GM19324 (cell line): Measurements from ENCODE around the gene BICDL2.
A peak's percentile ranks its signal among the peaks of the same experiment; 100 is the strongest.

Experiments
- ATAC-seq: cut with Tn5 transposase; IDR thresholded peaks from one replicate; pipeline ENCODE4 v1.9.1; 2021; ENCODE audit warnings: mild to moderate bottlenecking, moderate library complexity; ENCODE audit not compliant: unreplicated experiment, low FRiP score

BICDL2 gene

DNA sequence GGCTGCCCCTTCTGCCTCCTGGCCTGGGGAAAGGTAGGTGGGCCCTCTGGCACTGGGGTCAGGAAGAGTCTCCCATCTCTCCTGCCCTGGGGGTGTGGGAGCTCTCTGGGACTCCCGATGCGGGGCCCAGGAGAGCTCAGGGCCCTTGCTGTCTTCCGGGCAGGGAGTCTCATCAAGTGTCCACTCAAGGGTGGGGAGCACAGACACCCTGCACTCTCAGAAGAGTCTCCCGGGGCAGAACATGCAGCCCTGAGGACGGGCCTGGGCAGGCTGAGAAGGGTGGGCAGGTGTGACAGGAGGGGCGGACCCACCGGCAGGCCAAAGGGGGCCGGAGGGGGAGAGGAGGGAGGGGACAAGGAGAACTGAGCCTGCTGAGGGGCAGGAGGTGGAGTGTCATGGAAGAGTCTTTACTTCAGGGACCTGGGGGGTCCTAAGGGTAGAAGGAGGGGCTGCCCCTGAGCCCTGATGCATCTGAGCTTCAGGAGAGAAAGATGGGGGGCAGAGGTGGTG, 48.1 kb downstream of the BICDL2 start:
- ATAC-seq = no peak

DNA sequence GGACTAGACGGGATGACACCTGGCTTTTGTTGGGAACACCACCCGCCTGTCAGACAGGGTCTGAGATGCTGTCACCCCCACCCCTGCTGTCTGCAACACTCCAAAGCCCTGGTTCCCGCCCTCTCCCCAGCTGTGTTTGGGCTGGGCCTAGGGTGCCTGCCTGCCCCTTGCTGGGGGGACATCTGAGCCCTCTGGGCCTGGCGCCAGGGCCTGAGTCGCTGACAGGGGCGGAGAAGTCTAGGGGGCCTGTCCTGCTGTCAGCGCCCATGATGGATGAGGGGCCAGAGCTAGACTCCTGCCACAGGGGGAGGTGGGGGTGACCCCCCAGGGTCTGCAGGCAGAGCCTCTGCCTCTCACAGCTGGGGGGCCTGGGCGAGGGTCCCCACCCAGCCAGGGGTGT, 48.9 kb downstream of the BICDL2 start:
- ATAC-seq = no peak

DNA sequence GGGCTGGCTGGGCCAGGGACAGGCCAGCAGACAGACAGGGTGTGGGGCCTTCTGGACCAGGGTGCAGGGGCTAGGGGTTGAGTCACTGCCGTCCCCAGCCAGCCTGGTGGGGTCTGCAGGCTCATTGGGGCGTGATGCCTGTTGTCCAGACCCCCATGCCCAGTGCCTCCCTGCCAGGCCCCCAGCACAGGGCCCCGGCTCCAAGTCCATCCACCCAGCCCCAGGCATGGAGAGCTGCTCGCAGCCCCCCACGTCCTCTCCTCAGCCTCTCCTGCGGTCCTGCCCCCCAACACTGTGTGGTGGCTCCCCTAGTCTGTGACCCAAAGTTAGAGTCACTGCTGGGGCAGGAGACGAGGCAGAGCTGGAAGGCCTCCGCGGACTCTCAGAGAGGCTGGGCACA, 49.5 kb downstream of the BICDL2 start:
- ATAC-seq = no peak

DNA sequence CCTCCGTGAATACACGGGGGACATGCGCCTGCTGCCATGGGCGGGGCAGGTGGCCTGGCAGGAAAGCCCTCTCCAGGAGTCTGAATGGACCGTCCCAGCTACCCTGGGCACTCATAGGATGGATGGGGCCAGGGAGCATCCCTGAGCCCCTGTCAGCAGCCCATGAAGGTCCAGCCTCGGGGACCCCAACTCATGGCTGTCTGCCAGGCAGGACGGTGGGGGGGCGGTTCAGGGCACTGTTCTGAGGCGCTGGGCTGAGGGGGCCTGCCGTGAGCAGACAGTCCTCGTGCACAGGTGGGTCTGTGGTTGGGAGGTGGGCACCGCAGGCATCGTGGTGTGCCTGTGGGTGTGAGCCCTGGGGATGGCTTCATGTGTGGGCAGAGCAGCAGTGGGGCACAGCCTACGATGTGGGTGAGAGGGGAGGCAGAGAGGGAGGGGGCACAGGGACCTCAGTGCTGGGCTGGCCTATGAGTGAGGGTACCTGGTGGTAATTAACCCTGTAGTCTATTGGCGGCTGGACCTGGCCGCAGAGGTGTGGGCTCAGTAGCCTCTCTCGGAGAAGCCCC, 50.0 kb downstream of the BICDL2 start:
- ATAC-seq = no peak

DNA sequence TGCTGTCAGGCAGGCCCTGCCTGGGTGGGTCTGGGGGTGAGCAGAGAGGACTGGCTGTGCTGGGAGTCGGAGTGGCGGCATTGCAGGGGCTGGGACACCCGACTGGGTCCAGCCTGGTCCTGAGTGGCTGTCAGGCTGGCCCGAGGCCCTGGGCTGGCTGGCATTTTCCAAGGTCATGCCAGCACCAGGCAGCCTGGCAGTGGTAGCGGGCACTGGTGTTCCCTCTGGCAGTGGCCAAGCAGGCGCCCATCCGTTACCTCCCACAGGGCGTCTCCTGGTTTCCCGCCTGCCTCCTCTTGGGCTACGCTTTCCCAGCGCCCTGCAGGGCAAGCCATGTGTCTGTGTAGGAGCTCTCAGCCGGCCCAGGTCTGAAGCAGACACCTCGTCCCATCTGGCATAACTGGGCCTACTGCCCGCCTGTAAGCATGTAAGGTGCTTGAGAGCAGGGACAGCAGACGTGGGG, 50.8 kb downstream of the BICDL2 start:
- ATAC-seq = no peak

DNA sequence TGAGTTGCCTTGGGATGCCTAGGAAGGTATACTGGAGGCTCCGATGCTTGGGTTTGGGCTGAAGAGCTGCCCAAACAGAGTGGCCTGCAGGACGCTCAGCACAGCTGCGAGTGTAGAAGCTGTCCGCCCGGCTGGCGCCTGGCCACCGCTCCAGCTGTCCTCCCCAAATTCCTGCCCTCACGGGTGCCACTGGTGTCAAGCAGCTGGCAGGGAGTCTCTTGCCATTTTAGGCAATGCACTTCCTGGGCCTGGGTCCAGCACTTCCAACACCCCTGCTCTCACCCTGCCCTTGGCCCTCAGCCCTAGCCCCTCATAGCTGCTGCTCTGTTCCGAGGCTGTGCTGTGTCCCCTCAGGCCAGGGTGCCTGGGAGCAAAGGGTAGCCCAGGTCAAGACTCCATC, 51.3 kb downstream of the BICDL2 start:
- no peak for ATAC-seq

DNA sequence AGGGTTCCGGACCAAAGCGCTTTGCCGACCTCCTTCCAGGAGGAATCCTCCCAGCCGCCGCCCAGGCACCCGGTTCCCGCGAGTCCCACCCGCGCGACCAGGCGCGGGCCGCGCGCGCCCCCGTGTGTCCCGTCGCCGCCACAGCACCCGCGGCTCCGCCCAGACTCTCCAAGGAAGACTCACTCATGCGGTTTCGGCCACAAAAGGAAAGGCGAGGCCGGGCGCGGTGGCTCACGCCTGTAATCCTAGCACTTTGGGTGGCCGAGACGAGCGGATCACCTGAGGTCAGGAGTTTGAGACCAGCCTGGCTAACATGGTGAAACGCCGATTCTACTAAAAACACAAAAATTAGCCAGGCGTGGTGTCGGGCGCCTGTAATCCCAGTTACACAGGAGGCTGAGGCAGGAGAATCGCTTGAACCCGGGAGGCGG, 53.0 kb downstream of the BICDL2 start:
- no peak for ATAC-seq

DNA sequence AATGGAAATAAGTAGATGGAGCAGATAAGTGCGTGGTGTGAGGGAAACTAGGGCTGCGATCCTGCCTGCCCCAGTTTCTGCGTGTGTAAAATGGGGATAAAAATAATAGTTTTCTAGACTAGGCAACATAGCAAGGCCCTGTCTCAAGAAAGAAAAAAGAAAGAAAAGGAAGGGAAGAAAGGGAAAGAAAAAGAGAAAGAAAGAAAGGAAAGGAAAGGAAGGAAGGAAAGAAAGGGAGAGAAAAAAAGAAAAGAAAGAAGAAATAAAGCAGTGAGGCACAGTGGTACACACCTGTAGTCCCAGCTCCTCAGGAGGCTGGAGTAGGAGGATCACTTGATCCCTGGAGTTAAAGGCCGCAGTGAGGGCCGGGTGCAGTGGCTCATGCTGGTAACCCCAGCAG, 54.3 kb downstream of the BICDL2 start:
- ATAC-seq = no peak

DNA sequence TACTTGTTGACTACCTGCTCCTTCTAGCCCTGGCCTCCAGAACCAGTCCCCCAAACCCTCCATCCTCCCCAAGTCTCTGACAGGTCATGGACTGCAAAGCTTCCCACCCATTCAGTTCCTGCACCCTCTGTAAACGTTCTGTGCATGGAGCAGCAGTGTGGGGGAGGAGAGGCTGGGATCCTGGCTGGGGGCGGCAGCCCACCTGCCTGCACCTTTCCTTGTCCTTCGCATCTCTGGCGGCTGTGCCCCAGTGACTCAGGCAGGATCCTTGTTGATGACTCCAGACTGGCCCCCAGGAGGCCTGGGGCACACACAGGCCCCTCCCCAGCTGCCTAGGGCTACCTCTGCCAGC, 54.9 kb downstream of the BICDL2 start:
- ATAC-seq = no peak

DNA sequence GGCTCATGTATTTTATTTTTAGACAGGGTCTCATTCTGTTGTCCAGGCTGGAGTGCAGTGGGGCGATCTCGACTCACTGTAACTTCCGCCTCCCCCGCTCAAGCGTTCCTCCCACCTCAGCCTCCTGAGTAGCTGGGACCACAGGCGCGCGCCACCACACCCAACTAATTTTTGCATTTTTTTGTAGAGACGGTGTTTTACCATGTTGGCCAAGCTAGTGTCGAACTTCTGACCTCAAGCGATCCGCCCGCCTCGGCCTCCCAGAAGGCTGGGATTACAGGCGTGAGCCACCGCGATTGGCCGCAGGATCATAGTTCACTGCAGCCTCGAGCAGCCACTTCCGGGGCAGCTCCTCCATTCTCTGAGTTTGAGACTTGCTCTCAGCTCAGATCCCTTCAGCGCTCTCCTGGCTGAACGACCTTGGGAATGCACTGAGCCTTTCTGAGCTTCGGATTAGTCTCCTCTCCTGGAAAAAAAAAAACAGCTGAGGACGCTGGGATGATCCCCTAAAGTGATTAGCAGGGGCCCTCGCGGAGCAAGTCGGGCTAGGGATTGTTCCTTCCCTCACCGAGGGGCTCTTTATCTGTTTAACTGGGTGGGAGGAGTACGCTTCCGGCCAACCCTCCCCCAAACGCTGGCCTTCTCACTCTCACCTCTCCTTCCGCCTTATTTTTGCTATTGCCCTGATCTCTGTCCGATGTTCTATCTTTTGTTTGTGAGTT, 55.4 kb downstream of the BICDL2 start:
- ATAC-seq = no peak

DNA sequence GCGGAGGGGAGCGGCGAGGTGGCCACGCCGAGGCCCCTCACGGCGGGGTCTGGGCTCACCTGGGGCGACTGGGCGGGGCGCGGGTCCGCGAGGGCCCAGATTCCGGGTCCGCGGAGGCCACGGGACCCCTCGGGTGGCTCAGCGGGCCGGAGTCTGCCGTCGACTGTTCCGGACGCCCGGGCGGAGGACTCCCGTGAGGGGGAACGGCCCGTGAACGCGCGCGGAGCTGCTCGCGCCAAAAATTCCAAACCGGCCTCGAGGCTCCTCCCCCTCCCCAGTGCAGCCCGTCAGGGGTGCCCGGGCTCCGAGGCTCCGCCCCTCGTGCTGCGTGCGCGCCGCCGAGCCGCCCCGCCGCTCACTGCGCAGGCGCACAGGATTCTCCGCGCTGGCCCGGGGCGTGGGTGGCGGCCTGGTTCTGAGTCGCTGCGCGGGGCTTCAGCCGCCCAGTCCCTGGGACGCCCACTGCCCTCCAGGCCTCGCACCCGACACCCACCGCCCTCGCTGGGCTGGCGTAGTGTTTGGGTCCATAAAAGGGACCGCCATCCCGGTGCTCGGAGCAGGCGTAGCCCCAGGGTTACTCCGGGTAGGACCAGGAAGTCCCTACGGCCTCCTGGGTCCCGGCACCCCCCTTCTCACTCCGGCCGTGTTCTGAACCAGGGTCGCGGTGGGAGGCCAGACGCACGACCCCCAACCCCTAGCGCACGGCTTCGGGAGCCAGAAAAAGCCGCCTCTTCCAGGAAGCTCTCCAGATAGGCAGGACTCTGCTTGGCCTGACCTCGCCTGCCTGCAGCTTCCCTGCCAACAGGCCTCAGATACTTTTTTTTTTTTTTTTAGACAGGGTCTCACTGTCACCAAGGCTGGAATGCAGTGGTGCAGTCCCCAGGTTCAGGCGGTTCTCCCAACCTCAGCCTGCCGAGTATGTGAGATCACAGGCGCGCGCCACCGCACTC, 56.2 kb downstream of the BICDL2 start, which contains the start of gene PKMYT1:
PKMYT1 (minus strand) TSS at position 220 of the 950 bp plus-strand sequence. CDS start 789 bp downstream, outside the sequence.
- peak; percentile 87 for ATAC-seq

DNA sequence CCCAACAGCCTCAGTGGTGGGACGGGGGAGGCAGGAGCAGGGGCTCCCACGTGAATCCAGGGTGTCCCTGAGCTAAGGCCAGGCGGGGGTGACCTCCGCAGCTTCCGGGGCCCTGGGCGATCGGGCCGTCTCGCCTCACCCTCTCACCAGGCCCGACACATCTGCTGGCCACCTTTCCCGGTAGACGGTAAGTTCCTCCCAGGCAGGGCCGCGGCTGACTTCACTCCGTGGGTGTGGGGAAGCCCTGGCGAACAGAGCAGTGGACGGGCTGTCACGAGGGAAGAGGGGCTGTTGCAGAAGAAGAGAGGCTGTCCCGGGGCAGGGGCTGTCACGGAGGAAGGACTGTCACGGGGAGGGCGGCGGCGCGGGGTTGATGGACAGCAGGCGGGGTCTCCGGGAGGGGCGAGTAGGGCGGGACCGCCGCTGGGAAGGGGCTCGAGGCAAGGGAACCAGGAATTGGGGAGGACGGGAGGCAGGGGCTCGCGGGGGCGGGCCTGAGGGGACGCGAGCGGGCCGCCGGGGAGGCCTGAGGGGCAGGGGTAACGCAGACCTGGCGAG, 57.0 kb downstream of the BICDL2 start:
- peak; percentile 10 for ATAC-seq
